GM12878 (cell line): ENCODE data around the gene AGBL5. TPM values are rescaled to one million over a fixed set of nuclear protein-coding genes. Genes with fewer than 3 reads are reported as not detected.

Experiments used
- ATAC-seq: fragments of 200-7000 bp; cut with Tn5 transposase; 3 replicates; pipeline ENCODE4 v1.9.1; 2020; ENCODE audit warnings: mild to moderate bottlenecking, moderate library complexity
- BruUV-seq: library from RNA; stranded (reverse); fragments of 400-500 nt; replicated peaks from 2 replicates; lab custom pipeline; 2021; lab: Mats Ljungman, UMichigan
- CTCF ChIA-PET: fragments of 300-600 bp; sonication (Branson Sonifier 250); formaldehyde crosslinking; extraction: SDS; loops from one replicate; lab custom pipeline; 2021; ENCODE audit warnings: inconsistent platforms; lab: Yijun Ruan, JAX
- POLR2A ChIA-PET: fragments of 350-600 bp; formaldehyde crosslinking; extraction: SDS; loops from one replicate; lab custom pipeline; 2021; ENCODE audit warnings: inconsistent platforms; lab: Charles Lee
- RAD21 ChIA-PET: fragments of 300-600 bp; sonication (Branson Sonifier 250); formaldehyde crosslinking; loops from one replicate; lab custom pipeline; 2023; ENCODE audit warnings: antibody characterized with exemption; ENCODE audit not compliant: unreplicated experiment; lab: Charles Lee
- SMC1A ChIA-PET: fragments of 300-600 bp; sonication (Branson Sonifier 250); formaldehyde crosslinking; loops from one replicate; lab custom pipeline; 2023; ENCODE audit not compliant: unreplicated experiment, uncharacterized antibody; lab: Charles Lee
- DNase-seq: peaks from one replicate; pipeline ENCODE4 v3.0.0-alpha.2; 2011; ENCODE audit warnings: low read depth, low spot score
- FAIRE-seq: peaks from 3 replicates; lab custom pipeline; 2011; peaks lifted over from hg19 to GRCh38; lab: Jason Lieb, UNC
- H2AFZ ChIP-seq: 2 replicates; pipeline ENCODE4 v1.6.0; 2011; ENCODE audit warnings: low read depth, low read length, control low read depth; ENCODE audit not compliant: control insufficient read depth
- H3K27ac ChIP-seq: 2 replicates; pipeline ENCODE4 v1.5.1; 2011; ENCODE audit warnings: control low read depth; ENCODE audit not compliant: control insufficient read depth, insufficient read depth
- H3K27me3 ChIP-seq, 2 experiments: replicated peaks in 1 of 2; 2 replicates each; pipeline versions ENCODE4 v1.6.0 to v1.6.1; 2011; ENCODE audit warnings: low read length in 1 of 2; ENCODE audit not compliant: control insufficient read depth in 2 of 2, insufficient read depth in 2 of 2
- H3K36me3 ChIP-seq, 2 experiments: 2 replicates each; pipeline ENCODE4 v1.5.1; 2011; ENCODE audit warnings: low read length in 1 of 2; ENCODE audit not compliant: control insufficient read depth in 2 of 2, insufficient read depth in 2 of 2
- H3K4me1 ChIP-seq: 2 replicates; pipeline ENCODE4 v1.6.1; 2011; ENCODE audit warnings: mild to moderate bottlenecking, low read length, moderate library complexity, mixed read lengths; ENCODE audit not compliant: control insufficient read depth, insufficient read depth
- H3K4me2 ChIP-seq: 2 replicates; pipeline ENCODE4 v1.6.0; 2011; ENCODE audit warnings: control low read depth; ENCODE audit not compliant: control insufficient read depth, insufficient read depth
- H3K4me3 ChIP-seq: fragments of 200-600 bp; sonication (generic); 2 replicates; pipeline ENCODE4 v1.5.1; 2016
- H3K79me2 ChIP-seq: 2 replicates; pipeline ENCODE4 v1.6.0; 2011; ENCODE audit warnings: low read length; ENCODE audit not compliant: control insufficient read depth, insufficient read depth
- H3K9ac ChIP-seq: 2 replicates; pipeline ENCODE4 v1.8.0; 2011; ENCODE audit warnings: low read length, control low read depth, mixed read lengths; ENCODE audit not compliant: control insufficient read depth, insufficient read depth
- H3K9me3 ChIP-seq: replicated peaks from 3 replicates; pipeline ENCODE4 v1.5.1; 2011; ENCODE audit warnings: mild to moderate bottlenecking, low read length; ENCODE audit not compliant: control insufficient read depth, insufficient read depth
- H4K20me1 ChIP-seq: 2 replicates; pipeline ENCODE4 v1.6.0; 2011; ENCODE audit not compliant: control insufficient read depth, insufficient read depth
- ASH2L ChIP-seq: fragments of 300-600, 200-600 bp; sonication (generic); IDR thresholded peaks from 2 replicates; pipeline ENCODE4 v1.6.1; 2017; ENCODE audit warnings: low read depth, mild to moderate bottlenecking, borderline replicate concordance
- EGR1 ChIP-seq, 2 experiments: IDR thresholded peaks; 1 replicate in 1 of 2; 2 replicates in 1 of 2; pipeline ENCODE4 v1.6.1; 2011 to 2012; ENCODE audit warnings: low read depth in 2 of 2, low read length in 2 of 2, borderline replicate concordance in 1 of 2, mild to moderate bottlenecking in 1 of 2, moderate library complexity in 1 of 2
- GATAD2B ChIP-seq: fragments of 450-650 bp; conservative IDR thresholded peaks from 2 replicates; pipeline ENCODE4 v1.6.1; 2017; ENCODE audit warnings: low read depth, mild to moderate bottlenecking, moderate library complexity
- RAD51 ChIP-seq: fragments of 450-650 bp; IDR thresholded peaks from 2 replicates; pipeline ENCODE4 v1.6.1; 2016; ENCODE audit warnings: moderate library complexity, mild to moderate bottlenecking, inconsistent platforms
- SMARCA5 ChIP-seq: fragments of 450-650 bp; IDR thresholded peaks from 2 replicates; pipeline ENCODE4 v1.6.1; 2017; ENCODE audit warnings: mild to moderate bottlenecking
- TCF7 ChIP-seq: IDR thresholded peaks from 2 replicates; pipeline ENCODE4 v1.6.1; 2014; ENCODE audit warnings: antibody characterized with exemption, borderline replicate concordance
- ZNF274 ChIP-seq: IDR thresholded peaks from one replicate; pipeline ENCODE4 v1.8.0; 2011; ENCODE audit not compliant: insufficient read length, insufficient read depth
- WGBS: methylation state at CpG from one replicate; pipeline ENCODE4 v1.1.6; 2016; ENCODE audit warnings: low lambda C conversion rate; ENCODE audit not compliant: insufficient replicate concordance, insufficient coverage; ENCODE audit errors: missing lambda C conversion rate; 5-methylcytosine and 5-hydroxymethylcytosine counted together
- in situ Hi-C: fragments of 300-500 bp; cut with MboI; formaldehyde crosslinking; loops from 9 replicates; pipeline ENCODE4 v1.14.3; 2018; ENCODE audit warnings: mixed read lengths
- intact Hi-C: fragments of 100-400 bp; cut with micrococcal nuclease; formaldehyde crosslinking; loops from one replicate; pipeline ENCODE4 v1.14.2; 2022; ENCODE audit not compliant: unreplicated experiment
- polyA plus RNA-seq, 11 experiments: library from polyadenylated mRNA; depleted of rRNA in 4 of 11; unstranded in 6 of 11; stranded (reverse) in 5 of 11; fragments of >200 nt; fragmentation: Nextera tagmentation in 4 of 11; fragmentation: Illumina TruSeq in 1 of 11; extraction: Ambion mirVana in 4 of 11; extraction: Trizol in 1 of 11; gene quantifications; 1 replicate in 1 of 11; 2 replicates in 10 of 11; pipeline versions ENCODE4 v1.2.1 to v1.2.3, GENCODE V29; 2011 to 2016; ENCODE audit warnings: inconsistent platforms in 2 of 11, missing spikeins in 2 of 11, low read depth in 1 of 11
- total RNA-seq, 4 experiments: library from RNA; depleted of rRNA in 3 of 4; stranded (reverse); fragments of >200 nt in 3 of 4; fragmentation: Illumina TruSeq in 1 of 4; extraction: Trizol in 1 of 4; gene quantifications; 2 replicates each; pipeline versions ENCODE4 v1.2.1 to v1.2.3, GENCODE V29; 2013 to 2021
- TF ChIP-seq, protein P1 (sequence below): IDR thresholded peaks from 2 replicates; pipeline ENCODE4 v1.6.1; 2012; ENCODE audit warnings: low read depth, low read length, improper control_type of control experiment

Gene AGBL5
- total and polyA plus RNA-seq, 10 of the 15 experiments (the other 5 are each of a cell fraction or from before 2014, with no cell fraction given), result 1.9 to 28.5 (median 19.5) TPM

DNA sequence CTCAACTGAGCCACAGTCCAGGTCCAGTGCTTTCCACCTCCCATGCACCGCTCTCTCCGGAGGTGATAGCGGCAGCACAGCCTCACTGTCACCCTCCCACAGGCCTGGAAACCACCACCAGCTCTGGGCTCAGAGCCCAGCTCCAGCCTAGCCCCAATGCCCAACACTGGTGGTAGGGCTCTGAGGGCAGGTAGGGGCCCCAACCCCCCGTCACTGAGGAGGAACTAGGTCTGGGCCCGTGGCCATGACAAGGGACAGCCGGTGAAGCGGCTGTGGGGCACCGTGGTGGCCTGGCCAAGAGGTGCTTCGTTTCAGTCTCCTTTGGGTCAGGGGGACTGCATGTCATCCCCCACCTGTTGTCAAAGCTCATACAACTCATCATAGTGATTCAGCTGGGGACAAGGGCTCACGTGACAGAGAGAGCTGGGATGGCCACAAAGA is 24.2 kb upstream of the AGBL5 start:
- in situ Hi-C loops, result no loop called here
- FAIRE-seq (no peak), DNase-seq (no peak)
- Histone ChIP-seq H3K79me2 (peaks cover 7% of the 10 kb centered on the region), H3K4me1 (peaks cover 9% of the 10 kb centered on the region), H4K20me1 (no peaks in the 10 kb centered on the region), H3K4me3 (no peak overlapping the region)
- 95% methylated on average over 10 of the region's 10 CpGs for WGBS
- ChIA-PET CTCF (no interaction called here), POLR2A (interaction anchor here (0.5 kb wide), 1 partner anchor 11 kb away, joined by 5 read pairs; no protein-coding TSS in a partner anchor)
- no TSS peak for BruUV-seq
- no peak for TF ChIP-seq EGR1 (IDR thresholded peaks at IDR 0.05; ENCODE audit: borderline replicate concordance in 1 of 2, low read depth in 2 of 2, low read length in 2 of 2)
- TF ChIP-seq ZNF274, result no peak
- no peak for TF ChIP-seq TCF7
- no peak for TF ChIP-seq ASH2L
- TF ChIP-seq, protein P1, sequence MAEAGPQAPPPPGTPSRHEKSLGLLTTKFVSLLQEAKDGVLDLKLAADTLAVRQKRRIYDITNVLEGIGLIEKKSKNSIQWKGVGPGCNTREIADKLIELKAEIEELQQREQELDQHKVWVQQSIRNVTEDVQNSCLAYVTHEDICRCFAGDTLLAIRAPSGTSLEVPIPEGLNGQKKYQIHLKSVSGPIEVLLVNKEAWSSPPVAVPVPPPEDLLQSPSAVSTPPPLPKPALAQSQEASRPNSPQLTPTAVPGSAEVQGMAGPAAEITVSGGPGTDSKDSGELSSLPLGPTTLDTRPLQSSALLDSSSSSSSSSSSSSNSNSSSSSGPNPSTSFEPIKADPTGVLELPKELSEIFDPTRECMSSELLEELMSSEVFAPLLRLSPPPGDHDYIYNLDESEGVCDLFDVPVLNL, result no peak
- TF ChIP-seq RAD51, result no peak
- no peak for TF ChIP-seq SMARCA5
- no peak for TF ChIP-seq GATAD2B
- TF ChIP-seq, all 136 proteins: peak for 0
- ChIA-PET SMC1A (no interaction called here), RAD21 (no interaction called here)
- H3K9ac ChIP-seq, result no peak overlapping the region
- H3K9me3 ChIP-seq, result no peaks in the 10 kb centered on the region
- peaks cover 0 to 9% of the 10 kb centered on the region in 2 experiments; a peak in 3 of 4 replicates for H3K36me3 ChIP-seq
- H2AFZ ChIP-seq, result no peak overlapping the region
- H3K27me3 ChIP-seq, result no peaks in the 10 kb centered on the region
- H3K4me2 ChIP-seq, result no peak overlapping the region
- ATAC-seq, result no peak
- no peak overlapping the region for H3K27ac ChIP-seq
- intact Hi-C loops, result no loop called here
